Stomach (tissue), 9 donors: ENCODE data around the gene LPGAT1. TPM values are rescaled to one million over a fixed set of nuclear protein-coding genes. Genes with fewer than 3 reads are reported as not detected.

Source experiments
- DNase-seq, 2 donors: peaks; one replicate each; pipeline versions ENCODE4 v3.0.0 to v3.0.0-alpha.2; 2013 to 2019
- H3K27ac ChIP-seq, 5 donors: fragments of 200-600 bp in 4 of 5; sonication (generic) in 4 of 5; one replicate each; pipeline ENCODE4 v1.5.1; 2013 to 2019; ENCODE audit warnings: mild to moderate bottlenecking in 1 of 5, moderate library complexity in 1 of 5
- H3K27me3 ChIP-seq, 3 donors: fragments of 200-600 bp; sonication (generic); one replicate each; pipeline ENCODE4 v1.5.1; 2017 to 2019; ENCODE audit warnings: mixed run types in 1 of 3
- H3K36me3 ChIP-seq, 4 donors: fragments of 200-600 bp; sonication (generic); 1 replicate in 3 of 4; 2 replicates in 1 of 4; pipeline ENCODE4 v1.5.1; 2016 to 2019
- H3K4me1 ChIP-seq, 4 donors: fragments of 200-600 bp; sonication (generic); one replicate each; pipeline ENCODE4 v1.5.1; 2016 to 2019
- H3K4me3 ChIP-seq, 4 donors: fragments of 200-600 bp; sonication (generic) in 3 of 4; one replicate each; pipeline ENCODE4 v1.5.1; 2016 to 2019; ENCODE audit warnings: mild to moderate bottlenecking in 1 of 4
- H3K9me3 ChIP-seq, 4 donors: fragments of 200-600 bp; sonication (generic); one replicate each; pipeline ENCODE4 v1.5.1; 2016 to 2019
- CTCF ChIP-seq, 7 experiments: fragments of 450-650 bp in 4 of 7; fragments of 200-600 bp in 3 of 7; sonication (generic) in 3 of 7; IDR thresholded peaks; one replicate each; pipeline ENCODE4 v1.5.1; 2016 to 2019; ENCODE audit warnings: antibody characterized with exemption in 7 of 7, control low read depth in 2 of 7, mild to moderate bottlenecking in 1 of 7
- EP300 ChIP-seq: sonication (generic); formaldehyde crosslinking; IDR thresholded peaks from one replicate; pipeline ENCODE4 v1.6.1; 2017; ENCODE audit warnings: antibody characterized with exemption
- POLR2A ChIP-seq, 4 donors: fragments of 450-650 bp; IDR thresholded peaks; one replicate each; pipeline ENCODE4 v1.6.1; 2016; ENCODE audit warnings: antibody characterized with exemption in 4 of 4, control low read depth in 2 of 4, mild to moderate bottlenecking in 1 of 4, moderate library complexity in 1 of 4
- POLR2AphosphoS5 ChIP-seq, 3 donors: sonication (generic); formaldehyde crosslinking; IDR thresholded peaks; one replicate each; pipeline ENCODE4 v1.6.1; 2016; ENCODE audit warnings: antibody characterized with exemption in 3 of 3
- WGBS, 5 donors: extraction: QIAGEN DNeasy Blood & Tissue Kit in 3 of 5; methylation state at CpG; one replicate each; pipeline versions ENCODE4 v1.1.5 to v1.1.7; 2013 to 2018; 5-methylcytosine and 5-hydroxymethylcytosine counted together
- intact Hi-C: fragments of 100-400 bp; cut with DNase I; formaldehyde crosslinking; loops from one replicate; pipeline ENCODE4 v1.15.1; 2023; ENCODE audit warnings: low total_unique reads
- polyA plus RNA-seq, 3 donors: library from polyadenylated mRNA; stranded (reverse); fragments of 200-250 nt; gene quantifications; one replicate each; pipeline ENCODE4 v1.2.3, GENCODE V29; 2013
- total RNA-seq, 5 donors: library from RNA; depleted of rRNA; stranded (reverse); fragments of >200 nt; gene quantifications; one replicate each; pipeline versions ENCODE4 v1.1.0 to v1.2.3, GENCODE V29; 2014 to 2016
- donor health status: healthy with polysubstance abuse.
- donor health status: Bipolar disorder and iron deficiency.
- donor health status: healthy.

Gene LPGAT1
- total and polyA plus RNA-seq, 8 donors, result 2.9 to 59.3 (median 5.1) TPM

GRCh38 chr1:211738096-211738690 lies 92.4 kb downstream of the LPGAT1 start:
- no peak for DNase-seq
- H3K9me3 ChIP-seq, result no peaks in the 10 kb centered on the region
- no peaks in the 10 kb centered on the region for H3K27me3 ChIP-seq
- no peak overlapping the region for H3K27ac ChIP-seq
- H3K4me1 ChIP-seq, result peaks cover 0 to 32% (median 5%) of the 10 kb centered on the region in 4 donors
- intact Hi-C loops, result no loop called here
- no peak overlapping the region for H3K4me3 ChIP-seq
- peaks cover 0 to 8% (median 0%) of the 10 kb centered on the region in 4 donors for H3K36me3 ChIP-seq
- TF ChIP-seq CTCF (IDR thresholded peaks at IDR 0.05), result no peak
- WGBS, 5 donors, result 75 to 81% (median 77%) methylated on average over 9 of the region's 9 CpGs

GRCh38 chr1:211737115-211738035 lies 93.2 kb downstream of the LPGAT1 start:
- WGBS, 5 donors, result 88 to 94% (median 93%) methylated on average over 13 to 15 of the region's 15 CpGs
- peaks cover 0 to 32% (median 5%) of the 10 kb centered on the region in 4 donors for H3K4me1 ChIP-seq
- no peak overlapping the region for H3K27ac ChIP-seq
- no peaks in the 10 kb centered on the region for H3K27me3 ChIP-seq
- H3K4me3 ChIP-seq, result no peak overlapping the region
- no peaks in the 10 kb centered on the region for H3K9me3 ChIP-seq
- intact Hi-C loops, result no loop called here
- no peak for TF ChIP-seq POLR2AphosphoS5 (IDR thresholded peaks at IDR 0.05)
- TF ChIP-seq EP300, result no peak
- TF ChIP-seq CTCF (IDR thresholded peaks at IDR 0.05), result no peak
- TF ChIP-seq POLR2A (IDR thresholded peaks at IDR 0.05), result no peak
- no peak for DNase-seq
- no peaks in the 10 kb centered on the region for H3K36me3 ChIP-seq

- intact Hi-C loops, result no loop called here
- TF ChIP-seq POLR2A (IDR thresholded peaks at IDR 0.05), result no peak
- TF ChIP-seq EP300, result no peak
- TF ChIP-seq POLR2AphosphoS5 (IDR thresholded peaks at IDR 0.05), result no peak
- TF ChIP-seq CTCF (IDR thresholded peaks at IDR 0.05), result no peak
- Histone ChIP-seq H3K27me3 (no peaks in the 10 kb centered on the region), H3K4me3 (no peak overlapping the region), H3K4me1 (peaks cover 0 to 32% (median 5%) of the 10 kb centered on the region in 4 donors), H3K27ac (no peak overlapping the region), H3K9me3 (no peaks in the 10 kb centered on the region), H3K36me3 (no peaks in the 10 kb centered on the region)
- 74 to 93% (median 86%) methylated on average over 8 of the region's 8 CpGs for WGBS, 5 donors
- peak in 1 of 2 donors; percentile 30 for DNase-seq
These were observed 94.1 kb downstream of the LPGAT1 start for GRCh38 chr1:211736351-211736915.
